ENCODE results near the gene DRG2. TPM values are rescaled to one million over a fixed set of nuclear protein-coding genes. Genes with fewer than 3 reads are reported as not detected.
A peak's percentile ranks its signal among the peaks of the same experiment; 100 is the strongest.

The DRG2 gene
- total RNA-seq, 1 donor from 2014 or later = 38.3 TPM

DNA sequence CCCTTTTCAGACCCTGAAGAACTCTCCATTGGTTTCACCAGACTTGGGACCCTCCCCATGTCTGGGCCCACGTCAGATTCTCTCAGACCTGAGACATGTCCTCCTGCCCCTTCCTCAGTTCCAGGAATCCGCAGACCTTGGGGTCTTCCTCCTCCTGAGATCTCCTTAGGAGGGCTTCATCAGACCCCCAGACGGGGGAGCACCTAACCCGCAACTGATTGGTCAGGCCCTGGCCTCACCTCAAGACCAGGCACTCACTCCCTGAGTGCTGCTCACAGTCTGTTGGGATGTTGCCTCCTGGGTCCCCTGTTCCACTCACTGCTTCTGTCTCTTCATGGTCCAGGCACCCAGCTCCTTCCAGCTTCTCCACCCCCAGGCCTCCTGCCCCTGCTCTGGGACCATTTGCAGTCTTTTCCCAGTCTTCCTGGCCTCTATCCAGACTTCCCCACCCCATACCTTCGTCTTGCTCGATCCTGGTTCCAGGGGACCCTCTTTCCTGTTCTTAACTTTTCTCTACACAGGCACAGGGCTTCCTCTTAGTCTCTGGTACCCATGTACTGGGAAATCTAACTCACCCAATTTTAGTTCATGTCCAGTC is 47.4 kb upstream of the DRG2 start:
- Mint-ChIP-seq H3K4me1 (ENCODE audit: unreplicated experiment) (peaks cover 27% of the 10 kb centered on the region), H3K27ac (ENCODE audit: unreplicated experiment) (peak overlapping the region; percentile 58), H3K4me3 (ENCODE audit: unreplicated experiment) (peak overlapping the region; percentile 97), H3K9me3 (ENCODE audit: unreplicated experiment) (no peaks in the 10 kb centered on the region), H3K27me3 (ENCODE audit: unreplicated experiment) (peaks cover 6% of the 10 kb centered on the region), H3K36me3 (ENCODE audit: low read depth, unreplicated experiment) (peaks cover 5% of the 10 kb centered on the region)
- TF ChIP-seq, protein P1, sequence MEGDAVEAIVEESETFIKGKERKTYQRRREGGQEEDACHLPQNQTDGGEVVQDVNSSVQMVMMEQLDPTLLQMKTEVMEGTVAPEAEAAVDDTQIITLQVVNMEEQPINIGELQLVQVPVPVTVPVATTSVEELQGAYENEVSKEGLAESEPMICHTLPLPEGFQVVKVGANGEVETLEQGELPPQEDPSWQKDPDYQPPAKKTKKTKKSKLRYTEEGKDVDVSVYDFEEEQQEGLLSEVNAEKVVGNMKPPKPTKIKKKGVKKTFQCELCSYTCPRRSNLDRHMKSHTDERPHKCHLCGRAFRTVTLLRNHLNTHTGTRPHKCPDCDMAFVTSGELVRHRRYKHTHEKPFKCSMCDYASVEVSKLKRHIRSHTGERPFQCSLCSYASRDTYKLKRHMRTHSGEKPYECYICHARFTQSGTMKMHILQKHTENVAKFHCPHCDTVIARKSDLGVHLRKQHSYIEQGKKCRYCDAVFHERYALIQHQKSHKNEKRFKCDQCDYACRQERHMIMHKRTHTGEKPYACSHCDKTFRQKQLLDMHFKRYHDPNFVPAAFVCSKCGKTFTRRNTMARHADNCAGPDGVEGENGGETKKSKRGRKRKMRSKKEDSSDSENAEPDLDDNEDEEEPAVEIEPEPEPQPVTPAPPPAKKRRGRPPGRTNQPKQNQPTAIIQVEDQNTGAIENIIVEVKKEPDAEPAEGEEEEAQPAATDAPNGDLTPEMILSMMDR (IDR thresholded peaks at IDR 0.05; ENCODE audit: unreplicated experiment) = no peak
- no peak for DNase-seq (ENCODE audit: low spot score)

DNA sequence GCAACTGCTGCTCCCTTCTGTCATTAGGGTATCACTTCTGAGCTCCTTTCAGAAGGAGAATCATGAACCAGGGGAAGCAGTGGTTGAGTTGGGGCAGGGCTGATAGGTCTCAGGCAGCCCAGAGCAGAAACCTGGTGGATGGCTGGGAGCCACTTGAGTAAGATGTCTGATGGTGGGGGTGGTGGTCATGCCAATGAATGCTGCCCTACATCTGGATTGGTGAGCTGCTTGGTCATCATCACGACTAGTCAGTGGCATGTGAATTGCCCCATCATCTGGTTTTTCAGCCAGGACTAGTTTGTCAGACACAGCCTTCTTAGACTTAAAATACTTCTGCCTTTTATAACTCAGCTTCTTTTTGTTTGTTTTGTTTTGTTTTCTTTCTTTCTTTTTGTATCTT is 46.0 kb upstream of the DRG2 start:
- peaks cover 27% of the 10 kb centered on the region for H3K4me1 Mint-ChIP-seq (ENCODE audit: unreplicated experiment)
- H3K9me3 Mint-ChIP-seq (ENCODE audit: unreplicated experiment) = no peaks in the 10 kb centered on the region
- no peak overlapping the region for H3K27ac Mint-ChIP-seq (ENCODE audit: unreplicated experiment)
- H3K27me3 Mint-ChIP-seq (ENCODE audit: unreplicated experiment) = peaks cover 6% of the 10 kb centered on the region
- TF ChIP-seq, protein P1 (IDR thresholded peaks at IDR 0.05; ENCODE audit: unreplicated experiment) = no peak
- no peak for DNase-seq (ENCODE audit: low spot score)
- peak overlapping the region; percentile 78 for H3K4me3 Mint-ChIP-seq (ENCODE audit: unreplicated experiment)
- peaks cover 5% of the 10 kb centered on the region for H3K36me3 Mint-ChIP-seq (ENCODE audit: low read depth, unreplicated experiment)

DNA sequence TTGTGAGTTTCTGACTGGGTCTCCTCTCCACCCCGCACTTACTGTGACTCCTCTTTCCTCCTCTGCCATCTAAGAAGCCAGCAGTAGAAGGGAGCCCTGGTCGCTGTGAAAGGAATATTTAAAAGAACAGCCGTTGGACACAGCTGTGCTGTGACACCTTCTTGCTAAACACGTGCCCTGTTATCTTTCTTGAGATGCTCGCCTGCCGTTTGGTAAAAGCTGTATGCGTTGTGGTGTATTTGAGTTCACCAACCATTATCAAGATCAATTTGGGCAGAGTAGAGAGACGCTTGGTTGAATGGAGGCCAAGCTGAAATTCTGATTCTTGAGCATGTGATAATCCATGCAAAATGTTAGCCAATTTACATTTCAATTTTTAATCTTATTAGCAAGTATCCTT is 44.8 kb upstream of the DRG2 start:
- Mint-ChIP-seq H3K9me3 (ENCODE audit: unreplicated experiment) (no peaks in the 10 kb centered on the region), H3K4me1 (ENCODE audit: unreplicated experiment) (peaks cover 23% of the 10 kb centered on the region), H3K27ac (ENCODE audit: unreplicated experiment) (no peak overlapping the region), H3K27me3 (ENCODE audit: unreplicated experiment) (peaks cover 6% of the 10 kb centered on the region), H3K36me3 (ENCODE audit: low read depth, unreplicated experiment) (peaks cover 10% of the 10 kb centered on the region), H3K4me3 (ENCODE audit: unreplicated experiment) (no peak overlapping the region)
- DNase-seq (ENCODE audit: low spot score) = no peak
- TF ChIP-seq, protein P1 (IDR thresholded peaks at IDR 0.05; ENCODE audit: unreplicated experiment) = no peak

DNA sequence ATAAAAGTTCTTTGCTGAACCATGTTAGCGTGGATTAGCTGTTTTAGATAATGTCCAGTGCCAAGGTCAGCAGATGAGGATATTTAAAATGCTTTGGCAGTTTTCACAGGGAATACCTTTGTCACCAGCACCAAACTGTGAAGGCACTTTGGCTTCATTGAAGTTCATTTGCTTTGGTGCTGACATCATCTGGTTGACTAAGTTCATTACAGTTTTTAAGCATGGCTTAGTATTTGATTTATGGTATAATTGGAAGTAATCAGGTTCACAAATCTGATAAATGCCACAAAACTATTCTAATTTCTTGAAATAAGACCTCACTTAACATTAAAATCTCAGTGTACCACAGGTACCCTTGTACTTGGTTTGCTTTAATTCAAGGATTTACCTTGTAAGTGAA is 44.3 kb upstream of the DRG2 start:
- TF ChIP-seq, protein P1 (IDR thresholded peaks at IDR 0.05; ENCODE audit: unreplicated experiment) = no peak
- Mint-ChIP-seq H3K4me3 (ENCODE audit: unreplicated experiment) (no peak overlapping the region), H3K9me3 (ENCODE audit: unreplicated experiment) (no peaks in the 10 kb centered on the region), H3K4me1 (ENCODE audit: unreplicated experiment) (peaks cover 20% of the 10 kb centered on the region), H3K27ac (ENCODE audit: unreplicated experiment) (no peak overlapping the region), H3K27me3 (ENCODE audit: unreplicated experiment) (peaks cover 6% of the 10 kb centered on the region), H3K36me3 (ENCODE audit: low read depth, unreplicated experiment) (peaks cover 10% of the 10 kb centered on the region)
- DNase-seq (ENCODE audit: low spot score) = no peak

DNA sequence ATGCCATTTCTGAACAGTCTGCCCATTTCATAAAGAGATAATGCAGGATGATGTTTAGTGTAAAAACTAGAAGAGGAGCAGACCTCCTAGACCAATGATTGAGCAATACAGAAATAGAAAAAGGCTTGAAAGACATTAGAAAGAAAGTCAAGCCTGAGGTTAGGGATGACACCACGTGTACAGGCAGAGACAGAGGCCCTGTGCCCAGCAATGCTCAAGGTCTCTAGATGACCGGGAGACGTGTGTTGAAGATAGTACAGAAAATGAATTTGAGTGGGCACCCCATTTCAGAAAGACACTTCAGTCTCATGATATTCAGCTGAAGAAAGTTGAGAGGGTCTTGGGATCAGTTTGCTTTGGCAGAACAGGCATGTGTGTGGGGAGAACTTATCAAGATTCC is 43.1 kb upstream of the DRG2 start:
- H3K36me3 Mint-ChIP-seq (ENCODE audit: low read depth, unreplicated experiment) = peaks cover 14% of the 10 kb centered on the region
- no peak for DNase-seq (ENCODE audit: low spot score)
- no peak overlapping the region for H3K4me3 Mint-ChIP-seq (ENCODE audit: unreplicated experiment)
- peaks cover 17% of the 10 kb centered on the region for H3K4me1 Mint-ChIP-seq (ENCODE audit: unreplicated experiment)
- H3K27me3 Mint-ChIP-seq (ENCODE audit: unreplicated experiment) = peaks cover 6% of the 10 kb centered on the region
- no peak overlapping the region for H3K27ac Mint-ChIP-seq (ENCODE audit: unreplicated experiment)
- TF ChIP-seq, protein P1 (IDR thresholded peaks at IDR 0.05; ENCODE audit: unreplicated experiment) = no peak
- H3K9me3 Mint-ChIP-seq (ENCODE audit: unreplicated experiment) = no peaks in the 10 kb centered on the region

All from endothelial cell (in vitro differentiated cells).